IMR-90 (cell line): Measurements from ENCODE around the gene EIF4E3. TPM values are rescaled to one million over a fixed set of nuclear protein-coding genes. Genes with fewer than 3 reads are reported as not detected.

Experiments used
- ATAC-seq: fragments of 200-7000 bp; cut with Tn5 transposase; 2 replicates; pipeline ENCODE4 v1.9.1; 2020; ENCODE audit warnings: low read depth, mild to moderate bottlenecking, moderate library complexity
- BruUV-seq: library from RNA; stranded (reverse); fragments of 400-500 nt; replicated peaks from 2 replicates; lab custom pipeline; 2021; lab: Mats Ljungman, UMichigan
- CTCF ChIA-PET: fragments of 300-600 bp; formaldehyde crosslinking; extraction: SDS; loops from one replicate; lab custom pipeline; 2021; ENCODE audit warnings: antibody characterized with exemption; lab: Yijun Ruan, JAX
- POLR2A ChIA-PET: fragments of 300-600 bp; sonication (Branson Sonifier 250); formaldehyde crosslinking; loops from one replicate; lab custom pipeline; 2022; ENCODE audit warnings: antibody characterized with exemption; ENCODE audit not compliant: unreplicated experiment; lab: Charles Lee
- DNase-seq: peaks from one replicate; pipeline ENCODE4 v3.0.0; 2013
- H2AFZ ChIP-seq: replicated peaks from 2 replicates; pipeline ENCODE3; 2013; ENCODE audit warnings: low read length, mild to moderate bottlenecking; ENCODE audit not compliant: poor library complexity
- H2AK5ac ChIP-seq: 2 replicates; pipeline ENCODE4 v1.6.1; 2013; ENCODE audit warnings: low read depth, low read length, inconsistent platforms
- H2AK9ac ChIP-seq: replicated peaks from 2 replicates; pipeline ENCODE3; 2013; ENCODE audit warnings: mild to moderate bottlenecking, low read depth, low read length, moderate library complexity; ENCODE audit not compliant: poor library complexity
- H2BK120ac ChIP-seq: 2 replicates; pipeline ENCODE4 v1.6.1; 2013; ENCODE audit warnings: low read depth, low read length, inconsistent platforms
- H2BK15ac ChIP-seq: 3 replicates; pipeline ENCODE4 v1.6.1; 2013; ENCODE audit warnings: low read depth, low read length, inconsistent platforms
- H2BK20ac ChIP-seq: 2 replicates; pipeline ENCODE4 v1.6.1; 2013; ENCODE audit warnings: low read depth, mild to moderate bottlenecking, inconsistent platforms, low read length, moderate library complexity
- H2BK5ac ChIP-seq: 2 replicates; pipeline ENCODE4 v1.6.1; 2013; ENCODE audit warnings: mild to moderate bottlenecking, low read depth, low read length, inconsistent platforms; ENCODE audit not compliant: poor library complexity, severe bottlenecking
- H3K14ac ChIP-seq: replicated peaks from 2 replicates; pipeline ENCODE4 v1.6.1; 2013; ENCODE audit warnings: low read depth, low read length, inconsistent platforms
- H3K18ac ChIP-seq: 2 replicates; pipeline ENCODE4 v1.6.1; 2013; ENCODE audit warnings: low read depth, low read length, control low read depth
- H3K23ac ChIP-seq: 2 replicates; pipeline ENCODE4 v1.6.1; 2013; ENCODE audit warnings: low read depth, low read length, inconsistent platforms
- H3K27ac ChIP-seq: 2 replicates; pipeline ENCODE4 v1.5.1; 2013; ENCODE audit warnings: mild to moderate bottlenecking, control low read depth, low read length; ENCODE audit not compliant: insufficient read depth
- H3K27me3 ChIP-seq: 2 replicates; pipeline ENCODE4 v1.6.1; 2013; ENCODE audit warnings: low read length; ENCODE audit not compliant: control insufficient read depth, insufficient read depth
- H3K36me3 ChIP-seq: 2 replicates; pipeline ENCODE4 v1.6.1; 2013; ENCODE audit warnings: low read length, mixed read lengths; ENCODE audit not compliant: control insufficient read depth, insufficient read depth
- H3K4ac ChIP-seq: 2 replicates; pipeline ENCODE4 v1.6.1; 2013; ENCODE audit warnings: low read depth, low read length, inconsistent platforms
- H3K4me1 ChIP-seq: 2 replicates; pipeline ENCODE4 v1.6.1; 2013; ENCODE audit warnings: low read length, mixed read lengths; ENCODE audit not compliant: control insufficient read depth, insufficient read depth
- H3K4me2 ChIP-seq: 2 replicates; pipeline ENCODE4 v1.6.1; 2013; ENCODE audit warnings: low read depth, mild to moderate bottlenecking, control low read depth, low read length, moderate library complexity
- H3K4me3 ChIP-seq: 2 replicates; pipeline ENCODE4 v1.5.1; 2013; ENCODE audit warnings: low read depth, mild to moderate bottlenecking, control low read depth, low read length, moderate library complexity; ENCODE audit not compliant: insufficient read depth
- H3K56ac ChIP-seq: 2 replicates; pipeline ENCODE4 v1.6.1; 2013; ENCODE audit warnings: low read length, inconsistent platforms; ENCODE audit not compliant: insufficient read depth; ENCODE audit errors: extremely low read depth
- H3K79me1 ChIP-seq, 2 experiments: 2 replicates each; pipeline ENCODE4 v1.6.1; 2013; ENCODE audit warnings: low read length in 2 of 2, inconsistent platforms in 1 of 2, low read depth in 1 of 2
- H3K9ac ChIP-seq: 2 replicates; pipeline ENCODE4 v1.6.1; 2013; ENCODE audit warnings: low read depth, low read length, control low read depth
- H3K9me1 ChIP-seq: 2 replicates; pipeline ENCODE4 v1.6.1; 2013; ENCODE audit warnings: low read length, inconsistent platforms; ENCODE audit not compliant: insufficient read depth
- H3K9me3 ChIP-seq: 2 replicates; pipeline ENCODE4 v1.6.1; 2013; ENCODE audit warnings: low read length; ENCODE audit not compliant: control insufficient read depth, insufficient read depth
- H4K20me1 ChIP-seq: 2 replicates; pipeline ENCODE4 v1.6.1; 2013; ENCODE audit warnings: low read length, inconsistent platforms; ENCODE audit not compliant: insufficient read depth
- H4K5ac ChIP-seq: 2 replicates; pipeline ENCODE4 v1.6.1; 2013; ENCODE audit warnings: mild to moderate bottlenecking, low read depth, low read length, control low read depth
- H4K8ac ChIP-seq, 2 experiments: 2 replicates each; pipeline ENCODE4 v1.6.1; 2013; ENCODE audit warnings: low read depth in 2 of 2, low read length in 2 of 2, control low read depth in 1 of 2, inconsistent platforms in 1 of 2
- H4K91ac ChIP-seq: 2 replicates; pipeline ENCODE4 v1.6.1; 2013; ENCODE audit warnings: low read depth, low read length, inconsistent platforms; ENCODE audit not compliant: insufficient read depth
- BHLHE40 ChIP-seq: fragments of 150-350 bp; IDR thresholded peaks from 2 replicates; pipeline ENCODE4 v1.6.1; 2016; ENCODE audit warnings: mild to moderate bottlenecking, low read depth, low read length
- CHD1 ChIP-seq: IDR thresholded peaks from 2 replicates; pipeline ENCODE4 v1.6.1; 2012; ENCODE audit warnings: low read depth, low read length, improper control_type of control experiment
- FOS ChIP-seq: fragments of 150-350 bp; IDR thresholded peaks from 2 replicates; pipeline ENCODE4 v1.6.1; 2016; ENCODE audit warnings: low read depth, low read length
- MAFK ChIP-seq: IDR thresholded peaks from 2 replicates; pipeline ENCODE4 v1.6.1; 2012; ENCODE audit warnings: low read depth, low read length, improper control_type of control experiment
- MAZ ChIP-seq: IDR thresholded peaks from 2 replicates; pipeline ENCODE4 v1.6.1; 2012; ENCODE audit warnings: low read depth, mild to moderate bottlenecking, low read length, improper control_type of control experiment, moderate library complexity, borderline replicate concordance
- MXI1 ChIP-seq: IDR thresholded peaks from 2 replicates; pipeline ENCODE4 v1.6.1; 2012; ENCODE audit warnings: low read depth, mild to moderate bottlenecking, low read length, moderate library complexity, borderline replicate concordance
- POLR2A ChIP-seq: IDR thresholded peaks from 2 replicates; pipeline ENCODE4 v1.6.1; 2012; ENCODE audit warnings: mild to moderate bottlenecking, low read depth, low read length
- RAD21 ChIP-seq: IDR thresholded peaks from 2 replicates; pipeline ENCODE4 v1.6.1; 2012; ENCODE audit warnings: low read length, improper control_type of control experiment
- RCOR1 ChIP-seq: IDR thresholded peaks from 2 replicates; pipeline ENCODE4 v1.6.1; 2012; ENCODE audit warnings: mild to moderate bottlenecking, low read length, improper control_type of control experiment; ENCODE audit not compliant: insufficient replicate concordance
- RFX5 ChIP-seq: IDR thresholded peaks from 2 replicates; pipeline ENCODE4 v1.8.0; 2012; ENCODE audit warnings: low read depth, mild to moderate bottlenecking, low read length, moderate library complexity
- SMC3 ChIP-seq: fragments of 150-350 bp; IDR thresholded peaks from 2 replicates; pipeline ENCODE4 v1.6.1; 2016; ENCODE audit warnings: low read depth, mild to moderate bottlenecking, antibody characterized with exemption, low read length, moderate library complexity
- WGBS, 2 experiments: methylation state at CpG; one replicate each; pipeline versions ENCODE4 v1.1.5 to v1.1.7; 2013; ENCODE audit warnings: missing lambda C conversion rate in 2 of 2; ENCODE audit not compliant: insufficient read length in 1 of 2; ENCODE audit errors: extremely low coverage in 2 of 2; 5-methylcytosine and 5-hydroxymethylcytosine counted together
- dilution Hi-C: fragments of 300-500 bp; cut with HindIII; formaldehyde crosslinking; loops from one replicate; pipeline ENCODE4 v1.14.3; 2018; ENCODE audit warnings: low sequenced_read_pairs; ENCODE audit not compliant: unreplicated experiment
- in situ Hi-C: fragments of 300-500 bp; cut with MboI; formaldehyde crosslinking; loops from 3 replicates; pipeline ENCODE4 v1.14.3; 2019; ENCODE audit warnings: low sequenced_read_pairs, inconsistent platforms, mixed read lengths
- intact Hi-C: fragments of 100-400 bp; cut with micrococcal nuclease; formaldehyde crosslinking; loops from 2 replicates; pipeline ENCODE4 v1.10.0; 2022
- polyA plus RNA-seq, 3 experiments: library from polyadenylated mRNA; depleted of rRNA; stranded (reverse); fragments of >200 nt; gene quantifications; 2 replicates each; pipeline ENCODE4 v1.2.3, GENCODE V29; 2012; ENCODE audit warnings: low replicate concordance in 1 of 3
- total RNA-seq: library from RNA; depleted of rRNA; stranded (reverse); fragments of >200 nt; gene quantifications from 2 replicates; pipeline ENCODE4 v1.2.3, GENCODE V29; 2012
- TF ChIP-seq, protein P1 (sequence below): conservative IDR thresholded peaks from 2 replicates; pipeline ENCODE4 v1.5.1; 2012; ENCODE audit warnings: mild to moderate bottlenecking, low read depth, low read length, improper control_type of control experiment
- TF ChIP-seq, protein P2 (sequence below): fragments of 150-350 bp; IDR thresholded peaks from 2 replicates; pipeline ENCODE4 v1.6.1; 2016; ENCODE audit warnings: low read depth, mild to moderate bottlenecking, low read length, moderate library complexity, borderline replicate concordance

Gene EIF4E3
- total and polyA plus RNA-seq, 2 of the 4 experiments (the other 2 are of a cell fraction), result 0.72 to 1.1 TPM

DNA sequence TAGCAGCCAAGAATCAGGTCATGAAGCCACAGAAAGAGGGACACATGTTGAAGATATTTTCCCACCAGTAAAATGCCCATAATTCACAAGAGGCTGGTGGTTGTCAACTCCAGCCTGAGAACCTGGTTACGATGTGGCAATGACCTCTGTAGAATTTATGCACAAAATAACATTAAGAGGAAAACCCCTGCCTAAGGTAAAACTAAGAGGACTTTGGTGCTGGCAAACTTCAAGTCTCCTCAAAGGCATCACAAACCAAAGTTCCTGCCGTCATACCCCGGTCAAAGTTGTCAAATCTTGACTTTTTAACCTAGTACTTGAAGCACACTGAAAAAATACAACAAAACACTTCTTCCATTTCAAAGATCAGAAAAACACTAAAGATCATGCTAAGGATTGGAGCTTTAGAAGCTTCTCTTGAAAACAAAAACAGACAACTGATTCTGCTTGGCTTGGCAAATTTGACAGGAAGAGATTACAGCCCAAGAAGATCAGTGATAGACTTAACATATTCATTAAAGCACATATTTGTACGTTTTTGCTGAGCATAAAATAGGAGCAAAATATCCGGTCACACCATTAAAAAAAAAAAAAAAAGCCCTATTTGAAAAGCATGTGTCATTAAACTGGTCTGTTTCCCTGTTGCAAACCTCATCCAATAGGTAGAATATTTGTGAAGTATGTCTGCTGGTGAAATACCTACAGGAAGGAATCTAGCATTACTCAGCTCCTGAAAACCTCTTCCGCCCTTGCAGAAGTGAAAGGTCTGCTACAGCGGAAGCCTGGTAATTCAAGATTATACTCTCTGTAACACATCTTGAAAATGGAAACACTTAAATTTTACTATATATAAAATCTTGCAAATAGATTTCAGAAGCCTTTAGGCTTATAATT is 22.8 kb downstream of the EIF4E3 start:
- WGBS, 2 experiments, result no CpG with 5 or more reads among the region's 7 CpGs
- no peak overlapping the region for H2BK5ac ChIP-seq
- no peak overlapping the region for H2AK5ac ChIP-seq
- H2BK15ac ChIP-seq, result no peak overlapping the region
- H3K9me3 ChIP-seq, result no peaks in the 10 kb centered on the region
- H3K36me3 ChIP-seq, result no peaks in the 10 kb centered on the region
- DNase-seq (no peak), ATAC-seq (no peak)
- H3K4me1 ChIP-seq, result no peaks in the 10 kb centered on the region
- H3K4me2 ChIP-seq, result no peak overlapping the region
- H3K4me3 ChIP-seq, result no peak overlapping the region
- H3K27me3 ChIP-seq, result peaks cover 6% of the 10 kb centered on the region; the same call in 1 of the 2 replicates
- no peak overlapping the region for H4K5ac ChIP-seq
- CTCF ChIA-PET, result interaction anchor here (1.2 kb wide), 1 partner anchor 8 kb away, joined by 3 read pairs; no protein-coding TSS in a partner anchor
- H3K14ac ChIP-seq, result no peak overlapping the region
- intact Hi-C loops (no loop called here), in situ Hi-C loops (no loop called here), dilution Hi-C loops (no loop called here)
- no peak overlapping the region for H3K4ac ChIP-seq
- 0 out of 2 replicates have a peak, but pooled peaks cover 3% of the 10 kb centered on the region for H3K9me1 ChIP-seq
- POLR2A ChIA-PET, result no interaction called here
- no peaks in the 10 kb centered on the region for H3K79me1 ChIP-seq
- no peak overlapping the region for H4K8ac ChIP-seq
- no peak overlapping the region for H3K56ac ChIP-seq
- no peak overlapping the region for H2AK9ac ChIP-seq
- no peaks in the 10 kb centered on the region for H4K20me1 ChIP-seq
- no peak for TF ChIP-seq BHLHE40
- no peak for TF ChIP-seq RCOR1
- no peak for TF ChIP-seq POLR2A
- no peak for TF ChIP-seq RFX5
- TF ChIP-seq, protein P1, sequence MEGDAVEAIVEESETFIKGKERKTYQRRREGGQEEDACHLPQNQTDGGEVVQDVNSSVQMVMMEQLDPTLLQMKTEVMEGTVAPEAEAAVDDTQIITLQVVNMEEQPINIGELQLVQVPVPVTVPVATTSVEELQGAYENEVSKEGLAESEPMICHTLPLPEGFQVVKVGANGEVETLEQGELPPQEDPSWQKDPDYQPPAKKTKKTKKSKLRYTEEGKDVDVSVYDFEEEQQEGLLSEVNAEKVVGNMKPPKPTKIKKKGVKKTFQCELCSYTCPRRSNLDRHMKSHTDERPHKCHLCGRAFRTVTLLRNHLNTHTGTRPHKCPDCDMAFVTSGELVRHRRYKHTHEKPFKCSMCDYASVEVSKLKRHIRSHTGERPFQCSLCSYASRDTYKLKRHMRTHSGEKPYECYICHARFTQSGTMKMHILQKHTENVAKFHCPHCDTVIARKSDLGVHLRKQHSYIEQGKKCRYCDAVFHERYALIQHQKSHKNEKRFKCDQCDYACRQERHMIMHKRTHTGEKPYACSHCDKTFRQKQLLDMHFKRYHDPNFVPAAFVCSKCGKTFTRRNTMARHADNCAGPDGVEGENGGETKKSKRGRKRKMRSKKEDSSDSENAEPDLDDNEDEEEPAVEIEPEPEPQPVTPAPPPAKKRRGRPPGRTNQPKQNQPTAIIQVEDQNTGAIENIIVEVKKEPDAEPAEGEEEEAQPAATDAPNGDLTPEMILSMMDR, result no peak
- no peak for TF ChIP-seq FOS
- no peak for TF ChIP-seq MAZ
- TF ChIP-seq SMC3, result no peak
- no peak for TF ChIP-seq MAFK
- TF ChIP-seq RAD21, result no peak
- TF ChIP-seq, protein P2, sequence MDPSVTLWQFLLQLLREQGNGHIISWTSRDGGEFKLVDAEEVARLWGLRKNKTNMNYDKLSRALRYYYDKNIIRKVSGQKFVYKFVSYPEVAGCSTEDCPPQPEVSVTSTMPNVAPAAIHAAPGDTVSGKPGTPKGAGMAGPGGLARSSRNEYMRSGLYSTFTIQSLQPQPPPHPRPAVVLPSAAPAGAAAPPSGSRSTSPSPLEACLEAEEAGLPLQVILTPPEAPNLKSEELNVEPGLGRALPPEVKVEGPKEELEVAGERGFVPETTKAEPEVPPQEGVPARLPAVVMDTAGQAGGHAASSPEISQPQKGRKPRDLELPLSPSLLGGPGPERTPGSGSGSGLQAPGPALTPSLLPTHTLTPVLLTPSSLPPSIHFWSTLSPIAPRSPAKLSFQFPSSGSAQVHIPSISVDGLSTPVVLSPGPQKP, result no peak
- TF ChIP-seq MXI1, result no peak
- no peak for TF ChIP-seq CHD1
- no peak overlapping the region for H3K27ac ChIP-seq
- no peak overlapping the region for H2AFZ ChIP-seq
- no peak overlapping the region for H2BK20ac ChIP-seq
- H4K91ac ChIP-seq, result no peak overlapping the region
- no TSS peak for BruUV-seq
- H3K9ac ChIP-seq, result no peak overlapping the region
- H3K23ac ChIP-seq, result no peak overlapping the region
- H3K18ac ChIP-seq, result no peak overlapping the region
- H2BK120ac ChIP-seq, result no peak overlapping the region
